Measurements from ENCODE around the gene ATP8A1. TPM values are rescaled to one million over a fixed set of nuclear protein-coding genes. Genes with fewer than 3 reads are reported as not detected.

Gene ATP8A1
- total RNA-seq, 2 donors from 2014 or later, result 20.5 to 52.9 TPM

GRCh38 chr4:42642101-42642797, 14.7 kb downstream of the ATP8A1 start:
- Mint-ChIP-seq H3K4me3 (peak overlapping the region; percentile 77), H3K9me3 (no peaks in the 10 kb centered on the region), H3K27ac (peak overlapping the region; percentile 73), H3K27me3 (no peaks in the 10 kb centered on the region), H3K36me3 (no peaks in the 10 kb centered on the region), H3K4me1 (ENCODE audit: low read depth in 2 of 2) (peaks cover 66 to 89% of the 10 kb centered on the region in 2 donors)
- ATAC-seq (peak; percentile 71), DNase-seq (ENCODE audit: low spot score) (no peak)

- H3K4me3 Mint-ChIP-seq, result peak overlapping the region; percentile 77
- H3K36me3 Mint-ChIP-seq, result no peaks in the 10 kb centered on the region
- H3K9me3 Mint-ChIP-seq, result no peaks in the 10 kb centered on the region
- no peaks in the 10 kb centered on the region for H3K27me3 Mint-ChIP-seq
- ATAC-seq (no peak), DNase-seq (ENCODE audit: low spot score) (no peak)
- H3K4me1 Mint-ChIP-seq (ENCODE audit: low read depth in 2 of 2), result peaks cover 68 to 90% of the 10 kb centered on the region in 2 donors
- peak overlapping the region; percentile 73 for H3K27ac Mint-ChIP-seq
Observed at GRCh38 chr4:42641656-42642055, 15.2 kb downstream of the ATP8A1 start.

- Mint-ChIP-seq H3K9me3 (no peaks in the 10 kb centered on the region), H3K27me3 (no peaks in the 10 kb centered on the region), H3K27ac (peak overlapping the region; percentile 73), H3K4me3 (peak overlapping the region; percentile 15), H3K36me3 (no peaks in the 10 kb centered on the region), H3K4me1 (ENCODE audit: low read depth in 2 of 2) (peaks cover 66 to 90% of the 10 kb centered on the region in 2 donors)
- DNase-seq (ENCODE audit: low spot score) (no peak), ATAC-seq (no peak)
Observed at GRCh38 chr4:42641161-42641560, 15.7 kb downstream of the ATP8A1 start.

GRCh38 chr4:42640613-42641012, 16.3 kb downstream of the ATP8A1 start:
- no peaks in the 10 kb centered on the region for H3K27me3 Mint-ChIP-seq
- peak overlapping the region; percentile 36 to 73 for H3K27ac Mint-ChIP-seq
- ATAC-seq, result no peak
- peaks cover 64 to 89% of the 10 kb centered on the region in 2 donors for H3K4me1 Mint-ChIP-seq (ENCODE audit: low read depth in 2 of 2)
- DNase-seq (ENCODE audit: low spot score), result no peak
- no peaks in the 10 kb centered on the region for H3K36me3 Mint-ChIP-seq
- peak overlapping the region; percentile 15 for H3K4me3 Mint-ChIP-seq
- H3K9me3 Mint-ChIP-seq, result no peaks in the 10 kb centered on the region

- H3K4me3 Mint-ChIP-seq, result peak overlapping the region; percentile 80
- H3K4me1 Mint-ChIP-seq (ENCODE audit: low read depth in 2 of 2), result peaks cover 57 to 75% of the 10 kb centered on the region in 2 donors
- ATAC-seq, result peak; percentile 77 to 84
- peak; percentile 71 for DNase-seq (ENCODE audit: low spot score)
- peak overlapping the region; percentile 87 to 92 for H3K27ac Mint-ChIP-seq
- no peaks in the 10 kb centered on the region for H3K27me3 Mint-ChIP-seq
- H3K9me3 Mint-ChIP-seq, result no peaks in the 10 kb centered on the region
- H3K36me3 Mint-ChIP-seq, result no peaks in the 10 kb centered on the region
Observed at GRCh38 chr4:42638993-42639392, 17.9 kb downstream of the ATP8A1 start.

- Mint-ChIP-seq H3K27ac (peak overlapping the region; percentile 87 to 92), H3K36me3 (no peaks in the 10 kb centered on the region), H3K9me3 (no peaks in the 10 kb centered on the region), H3K4me1 (ENCODE audit: low read depth in 2 of 2) (peaks cover 58 to 75% of the 10 kb centered on the region in 2 donors), H3K27me3 (no peaks in the 10 kb centered on the region), H3K4me3 (peak overlapping the region; percentile 80)
- no peak for DNase-seq (ENCODE audit: low spot score)
- no peak for ATAC-seq
Observed at GRCh38 chr4:42638321-42638720, 18.6 kb downstream of the ATP8A1 start.

- no peaks in the 10 kb centered on the region for H3K9me3 Mint-ChIP-seq
- H3K27me3 Mint-ChIP-seq, result no peaks in the 10 kb centered on the region
- ATAC-seq (no peak), DNase-seq (ENCODE audit: low spot score) (no peak)
- H3K27ac Mint-ChIP-seq, result peak overlapping the region; percentile 27 to 87
- H3K4me1 Mint-ChIP-seq (ENCODE audit: low read depth in 2 of 2), result peaks cover 60 to 76% of the 10 kb centered on the region in 2 donors
- H3K4me3 Mint-ChIP-seq, result no peak overlapping the region
- H3K36me3 Mint-ChIP-seq, result no peaks in the 10 kb centered on the region
Observed at GRCh38 chr4:42637867-42638266, 19.0 kb downstream of the ATP8A1 start.

- Mint-ChIP-seq H3K4me1 (ENCODE audit: low read depth in 2 of 2) (peaks cover 56 to 75% of the 10 kb centered on the region in 2 donors), H3K4me3 (no peak overlapping the region), H3K9me3 (no peaks in the 10 kb centered on the region), H3K27ac (peak overlapping the region; percentile 27 to 87), H3K36me3 (no peaks in the 10 kb centered on the region), H3K27me3 (no peaks in the 10 kb centered on the region)
- DNase-seq (ENCODE audit: low spot score) (no peak), ATAC-seq (no peak)
Observed at GRCh38 chr4:42637104-42637503, 19.8 kb downstream of the ATP8A1 start.

- no peak overlapping the region for H3K4me3 Mint-ChIP-seq
- no peaks in the 10 kb centered on the region for H3K27me3 Mint-ChIP-seq
- ATAC-seq, result no peak
- H3K27ac Mint-ChIP-seq, result no peak overlapping the region
- H3K36me3 Mint-ChIP-seq, result peaks cover 3% of the 10 kb centered on the region
- no peak for DNase-seq (ENCODE audit: low spot score)
- H3K4me1 Mint-ChIP-seq (ENCODE audit: low read depth in 2 of 2), result peaks cover 57 to 75% of the 10 kb centered on the region in 2 donors
- peaks cover 3% of the 10 kb centered on the region for H3K9me3 Mint-ChIP-seq
Observed at GRCh38 chr4:42636645-42636949, 20.3 kb downstream of the ATP8A1 start.

GRCh38 chr4:42633605-42634388, 23.1 kb downstream of the ATP8A1 start:
- H3K27me3 Mint-ChIP-seq, result no peaks in the 10 kb centered on the region
- peaks cover 4% of the 10 kb centered on the region for H3K9me3 Mint-ChIP-seq
- peak overlapping the region; percentile 74 for H3K4me3 Mint-ChIP-seq
- peak; percentile 61 to 84 for ATAC-seq
- no peak for DNase-seq (ENCODE audit: low spot score)
- peak overlapping the region; percentile 66 to 78 for H3K27ac Mint-ChIP-seq
- peaks cover 5% of the 10 kb centered on the region for H3K36me3 Mint-ChIP-seq
- H3K4me1 Mint-ChIP-seq (ENCODE audit: low read depth in 2 of 2), result peaks cover 56 to 71% of the 10 kb centered on the region in 2 donors

GRCh38 chr4:42632653-42633382, 24.1 kb downstream of the ATP8A1 start:
- DNase-seq (ENCODE audit: low spot score) (no peak), ATAC-seq (peak in 1 of 2 donors; percentile 57)
- Mint-ChIP-seq H3K36me3 (peaks cover 5% of the 10 kb centered on the region), H3K27me3 (no peaks in the 10 kb centered on the region), H3K4me1 (ENCODE audit: low read depth in 2 of 2) (peaks cover 58 to 71% of the 10 kb centered on the region in 2 donors), H3K27ac (peak overlapping the region; percentile 66 to 78), H3K4me3 (peak overlapping the region; percentile 74), H3K9me3 (peaks cover 4% of the 10 kb centered on the region)

GRCh38 chr4:42630908-42631307, 26.0 kb downstream of the ATP8A1 start:
- H3K27ac Mint-ChIP-seq, result peak overlapping the region in 1 of 2 donors; percentile 66

GRCh38 chr4:42628740-42629139, 28.2 kb downstream of the ATP8A1 start:
- ATAC-seq, result no peak
- Mint-ChIP-seq H3K4me1 (ENCODE audit: low read depth in 2 of 2) (peaks cover 58 to 67% of the 10 kb centered on the region in 2 donors), H3K36me3 (peaks cover 5% of the 10 kb centered on the region), H3K27me3 (no peaks in the 10 kb centered on the region), H3K27ac (peak overlapping the region in 1 of 2 donors; percentile 88), H3K4me3 (peak overlapping the region; percentile 64), H3K9me3 (peaks cover 4% of the 10 kb centered on the region)
- DNase-seq (ENCODE audit: low spot score), result no peak

More at GRCh38 chr4:42630908-42631307, 26.0 kb downstream of the ATP8A1 start:
- DNase-seq (ENCODE audit: low spot score) (no peak), ATAC-seq (no peak)
- peaks cover 5% of the 10 kb centered on the region for H3K36me3 Mint-ChIP-seq
- peaks cover 4% of the 10 kb centered on the region for H3K9me3 Mint-ChIP-seq
- H3K4me3 Mint-ChIP-seq, result no peak overlapping the region
- peaks cover 63 to 71% of the 10 kb centered on the region in 2 donors for H3K4me1 Mint-ChIP-seq (ENCODE audit: low read depth in 2 of 2)
- no peaks in the 10 kb centered on the region for H3K27me3 Mint-ChIP-seq

All from natural killer cell treated with Interleukin-12 subunit alpha and Interleukin-12 subunit beta and Interleukin-15 and Interleukin-18, amount 100 ng/mL, for 72 hours (primary cell).